Activated CD8-positive, alpha-beta T cell treated with anti-CD3 and anti-CD28 coated beads for 36 hours (primary cell): ENCODE measurements around the gene PIBF1. TPM values are rescaled to one million over a fixed set of nuclear protein-coding genes. Genes with fewer than 3 reads are reported as not detected.

Experiments
- ATAC-seq: fragments of 200-7000 bp; cut with Tn5 transposase; one replicate; pipeline ENCODE4 v1.10.0; 2021; ENCODE audit warnings: mild to moderate bottlenecking, moderate library complexity
- CTCF ChIA-PET: fragments of 350-600 bp; sonication (Branson Sonifier 250); formaldehyde crosslinking; loops from one replicate; lab custom pipeline; 2021; ENCODE audit warnings: antibody characterized with exemption; lab: Charles Lee
- POLR2A ChIA-PET: fragments of 350-600 bp; sonication (Branson Sonifier 250); formaldehyde crosslinking; loops from one replicate; lab custom pipeline; 2021; ENCODE audit warnings: antibody characterized with exemption; lab: Charles Lee
- DNase-seq: peaks from one replicate; pipeline ENCODE4 v3.0.0-alpha.2; 2020
- H3K27ac Mint-ChIP-seq: one replicate; pipeline ENCODE4 v1.8.0; 2021; ENCODE audit warnings: mild to moderate bottlenecking, mixed read lengths
- H3K27me3 Mint-ChIP-seq: one replicate; pipeline ENCODE4 v1.8.0; 2021; ENCODE audit warnings: mixed read lengths
- H3K36me3 Mint-ChIP-seq: one replicate; pipeline ENCODE4 v1.8.0; 2021; ENCODE audit warnings: low read depth, mixed read lengths
- H3K4me1 Mint-ChIP-seq: one replicate; pipeline ENCODE4 v1.8.0; 2021; ENCODE audit warnings: low read depth, mixed read lengths
- H3K4me3 Mint-ChIP-seq: one replicate; pipeline ENCODE4 v1.8.0; 2021; ENCODE audit warnings: mild to moderate bottlenecking, moderate library complexity, mixed read lengths
- H3K9me3 Mint-ChIP-seq: one replicate; pipeline ENCODE4 v1.8.0; 2021; ENCODE audit warnings: mixed read lengths
- intact Hi-C: fragments of 100-400 bp; cut with micrococcal nuclease; formaldehyde crosslinking; loops from one replicate; pipeline ENCODE4 v1.10.0; 2022
- total RNA-seq, 2 experiments: library from RNA; stranded (reverse); gene quantifications; one replicate each; pipeline ENCODE4 v1.2.3, GENCODE V29; 2021
- TF ChIP-seq, protein P1 (sequence below): fragments of 200-600 bp; IDR thresholded peaks from one replicate; pipeline ENCODE4 v1.8.0; 2022; ENCODE audit warnings: antibody characterized with exemption, mild to moderate bottlenecking

The PIBF1 gene
- total RNA-seq, 2 experiments from 2014 or later: 26.2 to 29.7 TPM

DNA sequence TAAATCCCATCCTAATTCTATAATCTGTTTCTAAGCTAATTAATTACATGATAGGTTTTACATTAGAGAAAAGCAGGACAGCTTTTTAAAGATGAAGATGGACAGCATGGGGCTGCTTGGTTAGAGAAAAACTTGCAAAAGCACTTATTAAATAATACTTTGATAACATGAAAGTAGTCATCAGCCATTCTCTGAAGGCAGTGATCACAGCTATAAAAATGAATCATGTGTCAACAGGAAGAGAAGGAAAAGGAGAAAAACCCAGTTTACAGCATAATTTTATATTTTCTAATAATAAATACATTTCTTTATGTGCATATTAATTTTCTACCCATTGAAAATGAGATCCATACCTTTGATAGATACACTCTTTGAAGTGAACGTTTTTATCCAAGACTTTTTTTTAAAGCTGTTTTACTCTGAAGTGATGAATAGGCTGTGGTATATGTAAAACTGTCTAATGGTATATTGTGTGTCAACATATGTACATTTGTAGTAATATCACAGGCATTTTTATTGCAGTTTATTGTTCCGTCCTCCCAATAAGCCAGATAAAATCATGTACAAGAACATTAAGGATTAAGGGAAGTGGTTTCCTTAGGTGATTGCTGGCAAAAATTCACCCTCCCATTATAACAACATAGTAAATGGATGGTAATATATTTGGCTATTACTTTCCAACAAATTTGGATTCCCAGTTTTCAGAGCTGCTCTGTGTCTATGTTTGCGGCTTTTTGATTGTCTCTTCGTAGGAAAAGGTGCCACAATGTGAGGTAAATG is 275.5 kb downstream of the PIBF1 start:
- POLR2A ChIA-PET: no interaction called here

DNA sequence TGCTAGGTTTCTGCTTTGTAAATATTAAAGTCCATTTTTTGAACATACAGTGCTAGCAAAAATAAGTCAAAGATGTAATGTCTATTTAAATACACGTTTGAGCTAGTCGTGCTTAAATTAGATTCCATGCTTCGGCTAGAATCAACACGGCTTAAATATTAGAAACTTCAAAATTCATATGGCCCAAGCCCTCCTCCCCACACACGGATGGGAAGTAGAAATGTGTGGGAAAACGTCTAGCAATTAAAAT is 276.1 kb downstream of the PIBF1 start:
- intact Hi-C loops: no loop called here
- Mint-ChIP-seq H3K27me3 (peaks cover 39% of the 10 kb centered on the region), H3K9me3 (no peaks in the 10 kb centered on the region), H3K27ac (no peak overlapping the region), H3K36me3 (no peaks in the 10 kb centered on the region), H3K4me1 (peaks cover 15% of the 10 kb centered on the region), H3K4me3 (peak overlapping the region; percentile 72)
- TF ChIP-seq, protein P1, sequence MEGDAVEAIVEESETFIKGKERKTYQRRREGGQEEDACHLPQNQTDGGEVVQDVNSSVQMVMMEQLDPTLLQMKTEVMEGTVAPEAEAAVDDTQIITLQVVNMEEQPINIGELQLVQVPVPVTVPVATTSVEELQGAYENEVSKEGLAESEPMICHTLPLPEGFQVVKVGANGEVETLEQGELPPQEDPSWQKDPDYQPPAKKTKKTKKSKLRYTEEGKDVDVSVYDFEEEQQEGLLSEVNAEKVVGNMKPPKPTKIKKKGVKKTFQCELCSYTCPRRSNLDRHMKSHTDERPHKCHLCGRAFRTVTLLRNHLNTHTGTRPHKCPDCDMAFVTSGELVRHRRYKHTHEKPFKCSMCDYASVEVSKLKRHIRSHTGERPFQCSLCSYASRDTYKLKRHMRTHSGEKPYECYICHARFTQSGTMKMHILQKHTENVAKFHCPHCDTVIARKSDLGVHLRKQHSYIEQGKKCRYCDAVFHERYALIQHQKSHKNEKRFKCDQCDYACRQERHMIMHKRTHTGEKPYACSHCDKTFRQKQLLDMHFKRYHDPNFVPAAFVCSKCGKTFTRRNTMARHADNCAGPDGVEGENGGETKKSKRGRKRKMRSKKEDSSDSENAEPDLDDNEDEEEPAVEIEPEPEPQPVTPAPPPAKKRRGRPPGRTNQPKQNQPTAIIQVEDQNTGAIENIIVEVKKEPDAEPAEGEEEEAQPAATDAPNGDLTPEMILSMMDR: no peak
- ATAC-seq: no peak
- ChIA-PET POLR2A (no interaction called here), CTCF (no interaction called here)
- DNase-seq: no peak

More for the DNA sequence above, 275.5 kb downstream of the PIBF1 start:
- intact Hi-C loops: no loop called here
- Mint-ChIP-seq H3K4me3 (no peak overlapping the region), H3K36me3 (no peaks in the 10 kb centered on the region), H3K27me3 (peaks cover 39% of the 10 kb centered on the region), H3K27ac (no peak overlapping the region), H3K4me1 (peaks cover 15% of the 10 kb centered on the region), H3K9me3 (no peaks in the 10 kb centered on the region)
- DNase-seq (no peak), ATAC-seq (no peak)
- TF ChIP-seq, protein P1: no peak
- CTCF ChIA-PET: interaction anchor here (1.6 kb wide), 1 partner anchor 19 kb away, joined by 3 read pairs; no protein-coding TSS in a partner anchor

DNA sequence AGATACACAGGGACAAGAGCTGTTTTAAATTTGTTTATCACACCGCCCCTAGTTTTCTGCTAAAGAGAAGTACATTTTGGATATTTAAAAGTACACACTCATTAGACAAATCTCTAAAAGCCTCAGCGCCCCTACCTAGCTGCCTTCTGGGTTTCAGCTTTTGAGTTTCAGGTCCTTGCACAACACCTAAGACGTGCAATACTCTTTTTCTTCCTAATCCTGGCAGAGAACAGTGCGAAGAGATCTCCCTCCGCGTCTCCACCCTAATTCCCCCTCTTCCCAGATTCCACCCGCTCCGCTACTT is 276.5 kb downstream of the PIBF1 start:
- CTCF ChIA-PET: interaction anchor here (1.0 to 2.0 kb wide), 3 partner anchors 15 to 652 kb away, joined by 3 to 10 read pairs (median 3); no protein-coding TSS in a partner anchor
- H3K27ac Mint-ChIP-seq: no peak overlapping the region
- DNase-seq (no peak), ATAC-seq (peak; percentile 2)
- peak overlapping the region; percentile 72 for H3K4me3 Mint-ChIP-seq
- no peaks in the 10 kb centered on the region for H3K36me3 Mint-ChIP-seq
- intact Hi-C loops: no loop called here
- H3K4me1 Mint-ChIP-seq: peaks cover 15% of the 10 kb centered on the region
- no peaks in the 10 kb centered on the region for H3K9me3 Mint-ChIP-seq
- POLR2A ChIA-PET: no interaction called here
- H3K27me3 Mint-ChIP-seq: peaks cover 39% of the 10 kb centered on the region
- TF ChIP-seq, protein P1: no peak

DNA sequence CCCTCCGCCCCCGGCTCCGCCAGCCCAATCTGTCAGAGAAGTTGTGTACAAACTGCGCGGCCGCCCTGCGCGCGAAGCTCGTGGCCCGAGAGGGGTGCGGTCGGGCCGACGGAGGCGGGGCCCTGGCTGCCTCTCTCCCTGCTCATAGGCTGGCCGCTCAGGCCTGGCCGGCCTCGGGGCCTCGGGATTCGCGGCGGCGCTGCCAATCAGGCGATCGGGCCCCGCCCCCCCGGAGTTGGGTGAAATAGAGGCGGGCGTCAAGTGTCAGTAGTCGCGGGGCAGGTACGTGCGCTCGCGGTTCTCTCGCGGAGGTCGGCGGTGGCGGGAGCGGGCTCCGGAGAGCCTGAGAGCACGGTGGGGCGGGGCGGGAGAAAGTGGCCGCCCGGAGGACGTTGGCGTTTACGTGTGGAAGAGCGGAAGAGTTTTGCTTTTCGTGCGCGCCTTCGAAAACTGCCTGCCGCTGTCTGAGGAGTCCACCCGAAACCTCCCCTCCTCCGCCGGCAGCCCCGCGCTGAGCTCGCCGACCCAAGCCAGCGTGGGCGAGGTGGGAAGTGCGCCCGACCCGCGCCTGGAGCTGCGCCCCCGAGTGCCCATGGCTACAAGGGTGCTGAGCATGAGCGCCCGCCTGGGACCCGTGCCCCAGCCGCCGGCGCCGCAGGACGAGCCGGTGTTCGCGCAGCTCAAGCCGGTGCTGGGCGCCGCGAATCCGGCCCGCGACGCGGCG is 277.0 kb downstream of the PIBF1 start, which contains the start of gene KLF5:
Gene KLF5 (plus strand): TSS at position 270 of the 724 bp plus-strand sequence. CDS start 323 bp downstream, at position 593.
- ChIA-PET POLR2A (interaction anchor here (0.6 kb wide), 1 partner anchor 640 kb away, joined by 3 read pairs; no protein-coding TSS in a partner anchor), CTCF (interaction anchor here (1.0 to 2.0 kb wide), 4 partner anchors 15 to 652 kb away, joined by 3 to 10 read pairs (median 3); no protein-coding TSS in a partner anchor)
- Mint-ChIP-seq H3K4me1 (peaks cover 15% of the 10 kb centered on the region), H3K27me3 (peaks cover 39% of the 10 kb centered on the region), H3K36me3 (no peaks in the 10 kb centered on the region), H3K27ac (no peak within 1 kb of the TSS), H3K9me3 (no peaks in the 10 kb centered on the region), H3K4me3 (peak within 1 kb of the TSS; percentile 72)
- ATAC-seq (peak; percentile 99), DNase-seq (peak; percentile 96)
- TF ChIP-seq, protein P1: no peak
- intact Hi-C loops: no loop called here
